ENCODE measurements around the gene MT1HL1.

MT1HL1 gene

GRCh38 chr1:237004116-237004515, at the start of gene MT1HL1:
MT1HL1 (minus strand) TSS chr1:237004441; CDS start chr1:237004372, 69 bp downstream.
- DNase-seq (ENCODE audit: low read depth in 2 of 2) = no peak

GRCh38 chr1:237050915-237051314, 46.7 kb upstream of the MT1HL1 start:
- DNase-seq (ENCODE audit: low read depth in 2 of 2) = no peak

GRCh38 chr1:237050185-237050584, 45.9 kb upstream of the MT1HL1 start:
- no peak for DNase-seq (ENCODE audit: low read depth in 2 of 2)

GRCh38 chr1:237048803-237049202, 44.6 kb upstream of the MT1HL1 start:
- DNase-seq (ENCODE audit: low read depth in 2 of 2) = no peak

- no peak for DNase-seq (ENCODE audit: low read depth in 2 of 2)
These were observed 41.2 kb upstream of the MT1HL1 start for GRCh38 chr1:237045278-237046016.

- no peak for DNase-seq (ENCODE audit: low read depth in 2 of 2)
These were observed 39.8 kb upstream of the MT1HL1 start for GRCh38 chr1:237043846-237044636.

GRCh38 chr1:237042892-237043576, 38.8 kb upstream of the MT1HL1 start:
- DNase-seq (ENCODE audit: low read depth in 2 of 2) = peak in 1 of 2 donors; percentile 1

- no peak for DNase-seq (ENCODE audit: low read depth in 2 of 2)
These were observed 38.3 kb upstream of the MT1HL1 start for GRCh38 chr1:237042526-237042891.

GRCh38 chr1:237041795-237042525, 37.7 kb upstream of the MT1HL1 start, which contains the start of gene RYR2:
RYR2 (plus strand) TSS chr1:237042184; CDS start chr1:237042522, 338 bp downstream.
- no peak for DNase-seq (ENCODE audit: low read depth in 2 of 2)

GRCh38 chr1:237041461-237041794, 37.2 kb upstream of the MT1HL1 start:
- DNase-seq (ENCODE audit: low read depth in 2 of 2) = no peak

- DNase-seq (ENCODE audit: low read depth in 2 of 2) = no peak
These were observed 36.6 kb upstream of the MT1HL1 start for GRCh38 chr1:237040823-237041222.

- DNase-seq (ENCODE audit: low read depth in 2 of 2) = no peak
These were observed 34.0 kb upstream of the MT1HL1 start for GRCh38 chr1:237038211-237038610.

GRCh38 chr1:237035759-237036158, 31.5 kb upstream of the MT1HL1 start:
- no peak for DNase-seq (ENCODE audit: low read depth in 2 of 2)

- no peak for DNase-seq (ENCODE audit: low read depth in 2 of 2)
These were observed 29.6 kb upstream of the MT1HL1 start for GRCh38 chr1:237033804-237034203.

- DNase-seq (ENCODE audit: low read depth in 2 of 2) = no peak
These were observed 28.8 kb upstream of the MT1HL1 start for GRCh38 chr1:237033061-237033460.

GRCh38 chr1:237032029-237032428, 27.8 kb upstream of the MT1HL1 start:
- no peak for DNase-seq (ENCODE audit: low read depth in 2 of 2)

GRCh38 chr1:237031480-237031879, 27.2 kb upstream of the MT1HL1 start:
- DNase-seq (ENCODE audit: low read depth in 2 of 2) = no peak

GRCh38 chr1:237029850-237030535, 25.8 kb upstream of the MT1HL1 start:
- no peak for DNase-seq (ENCODE audit: low read depth in 2 of 2)

- no peak for DNase-seq (ENCODE audit: low read depth in 2 of 2)
These were observed 25.0 kb upstream of the MT1HL1 start for GRCh38 chr1:237029240-237029639.

GRCh38 chr1:237025358-237026074, 21.3 kb upstream of the MT1HL1 start:
- DNase-seq (ENCODE audit: low read depth in 2 of 2) = no peak

- no peak for DNase-seq (ENCODE audit: low read depth in 2 of 2)
These were observed 14.7 kb upstream of the MT1HL1 start for GRCh38 chr1:237018896-237019295.
